ENCODE measurements around the gene RASA1.

RASA1 gene

DNA sequence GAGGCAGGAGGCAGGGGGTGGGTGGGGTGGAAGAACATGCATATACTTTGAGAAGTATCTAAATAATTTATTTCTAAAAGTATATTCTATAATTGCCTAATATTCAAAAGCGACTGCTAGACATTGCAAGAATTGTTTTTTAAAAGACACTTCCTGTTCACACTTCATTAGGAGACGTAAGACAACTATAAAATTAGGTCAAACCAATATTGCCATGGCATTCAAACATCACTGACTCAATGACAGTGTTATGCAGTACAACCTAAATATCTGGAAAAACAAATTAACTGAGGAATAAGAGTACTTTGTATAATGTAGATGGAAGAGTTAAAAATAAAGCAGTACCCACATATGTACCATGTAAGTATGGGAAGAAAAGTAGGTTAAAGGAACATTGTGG, 140.5 kb downstream of the RASA1 start:
- no peak for DNase-seq

DNA sequence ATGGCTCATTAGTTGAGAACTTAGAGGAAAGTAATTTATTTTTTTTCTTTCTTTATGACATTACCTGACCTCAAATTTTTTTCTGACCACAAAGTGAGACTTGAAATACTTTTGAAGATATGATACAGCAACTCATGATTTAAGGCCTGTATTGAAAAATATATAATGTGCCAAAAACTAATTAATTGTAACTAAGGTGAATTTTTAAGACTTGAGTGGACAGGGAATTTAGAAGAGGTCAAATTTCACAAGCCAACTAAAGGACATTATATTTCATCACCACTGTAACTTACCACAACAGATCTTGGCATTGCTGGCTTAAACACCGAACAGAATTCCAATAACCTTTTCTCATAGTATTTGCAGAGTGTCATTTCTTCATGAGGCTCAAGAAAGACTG, 143.2 kb downstream of the RASA1 start:
- no peak for DNase-seq

DNA sequence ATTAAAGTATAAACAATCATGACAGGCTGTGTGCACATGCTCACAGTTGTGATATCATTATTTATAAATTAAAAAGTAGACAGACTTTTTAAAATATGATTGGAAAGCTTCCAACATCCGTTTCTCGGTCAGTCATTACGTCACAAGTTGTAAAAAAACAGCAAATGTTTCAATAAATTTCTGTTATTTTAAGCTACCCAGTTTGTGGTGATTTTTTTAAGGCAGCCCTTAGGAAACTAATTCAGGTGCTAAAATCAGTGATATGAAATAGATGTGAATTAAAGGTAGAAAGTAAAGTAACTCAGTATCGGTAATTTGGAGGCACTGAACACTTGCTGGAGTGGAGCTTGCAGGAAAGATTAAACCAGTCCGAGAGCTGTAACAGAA, 143.9 kb downstream of the RASA1 start:
- DNase-seq = no peak

DNA sequence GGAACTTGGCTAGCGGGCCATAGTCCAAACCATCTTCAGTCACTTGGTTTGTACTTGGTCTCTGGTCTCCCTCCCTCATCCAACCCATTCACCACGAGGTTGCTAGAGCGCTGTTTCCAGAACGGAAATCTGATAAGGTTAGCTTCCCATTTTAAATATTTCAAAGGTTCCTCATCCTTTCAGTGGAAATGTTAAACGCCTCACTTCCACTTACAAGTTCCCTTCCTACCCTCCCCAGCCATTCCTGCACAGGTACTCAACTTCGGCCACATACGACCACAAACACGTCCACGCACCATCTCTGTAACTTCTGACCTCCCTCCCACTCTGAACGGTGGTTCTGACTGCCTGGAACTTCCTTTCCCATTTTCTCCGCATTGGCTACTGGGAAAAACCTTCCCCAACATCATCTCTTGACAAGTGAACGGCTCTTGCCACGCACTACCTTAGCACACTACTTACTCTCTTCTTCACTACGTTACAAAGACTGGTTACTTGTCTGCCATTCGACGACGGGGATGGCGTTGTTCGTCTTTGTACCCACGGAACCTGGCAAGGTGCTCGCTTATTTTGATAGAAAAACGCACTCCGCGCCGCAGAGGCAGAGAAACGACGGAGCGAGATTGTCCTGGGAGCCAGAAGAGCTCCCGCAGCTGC, 144.4 kb downstream of the RASA1 start:
- DNase-seq = no peak

DNA sequence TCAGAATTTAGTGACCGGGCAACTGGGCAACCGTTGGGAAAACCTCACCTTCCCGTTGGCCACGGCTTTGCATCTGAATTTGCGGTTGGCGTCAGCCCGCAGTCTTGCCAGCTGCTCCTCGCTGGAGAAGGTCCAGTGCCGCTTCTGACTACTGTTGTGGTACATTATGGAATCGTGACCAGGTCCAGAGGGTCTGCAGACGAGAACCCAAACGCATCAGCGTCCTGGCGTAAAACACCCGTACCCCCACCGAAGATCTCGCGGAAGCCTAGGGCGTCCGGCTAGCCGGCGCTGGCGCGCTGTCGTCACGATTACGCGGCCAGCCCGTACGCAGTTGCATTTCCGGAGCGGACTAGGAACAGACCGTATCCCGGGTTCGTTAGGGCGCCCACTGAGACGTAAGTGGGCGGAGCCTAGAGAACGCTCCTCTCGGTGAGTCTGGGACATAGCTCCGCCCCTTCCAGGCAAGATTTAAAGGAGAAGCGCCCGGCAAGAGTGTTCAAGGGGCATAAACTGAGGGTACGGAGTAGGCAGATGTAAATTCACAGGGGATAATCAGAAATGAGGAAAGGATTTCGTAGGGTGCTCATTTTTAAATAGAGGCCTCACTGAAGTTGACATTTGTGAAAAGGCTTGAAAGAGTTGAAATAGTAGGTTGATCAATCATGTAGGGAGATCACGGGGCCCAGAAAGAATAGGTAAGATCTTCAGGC, 145.1 kb downstream of the RASA1 start, which contains the start of gene CCNH:
TSS of gene CCNH (minus strand) at position 301 of the 713 bp plus-strand sequence. CDS start at position 165, 136 bp downstream.
- DNase-seq = peak; percentile 99

DNA sequence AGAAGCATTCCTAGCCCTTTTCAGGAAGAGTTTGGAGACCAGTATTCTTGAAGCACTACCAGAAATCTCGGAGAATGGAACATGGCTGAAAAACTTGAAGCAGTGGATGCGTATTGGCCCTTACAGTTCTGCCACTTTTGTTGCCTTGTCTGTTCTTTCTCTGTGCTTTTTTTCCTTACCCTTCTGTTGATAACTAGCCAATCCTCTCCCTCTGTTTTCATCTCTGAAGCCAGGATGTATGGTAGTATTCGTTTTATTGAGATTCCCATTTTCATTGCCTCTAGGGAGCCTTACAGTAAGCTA, 145.6 kb downstream of the RASA1 start:
- DNase-seq = no peak

DNA sequence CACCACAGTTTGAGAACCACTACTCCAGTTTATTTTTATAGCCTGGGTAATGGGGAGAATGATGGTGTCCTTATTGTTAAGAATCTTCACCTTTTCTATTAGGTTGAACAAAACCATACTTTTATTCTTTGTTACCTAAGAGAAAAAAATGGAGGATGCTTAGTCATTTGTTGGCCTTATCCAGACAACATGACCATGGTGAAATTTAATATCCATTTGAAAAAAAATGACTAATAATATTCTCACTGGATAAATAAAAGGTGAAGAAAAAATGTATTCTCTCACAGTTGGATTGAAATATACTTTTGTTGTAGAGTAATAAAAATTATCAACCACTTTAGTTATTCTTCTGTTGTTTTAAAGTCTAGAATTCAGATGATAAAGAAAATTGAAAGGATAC, 150.8 kb downstream of the RASA1 start:
- no peak for DNase-seq

DNA sequence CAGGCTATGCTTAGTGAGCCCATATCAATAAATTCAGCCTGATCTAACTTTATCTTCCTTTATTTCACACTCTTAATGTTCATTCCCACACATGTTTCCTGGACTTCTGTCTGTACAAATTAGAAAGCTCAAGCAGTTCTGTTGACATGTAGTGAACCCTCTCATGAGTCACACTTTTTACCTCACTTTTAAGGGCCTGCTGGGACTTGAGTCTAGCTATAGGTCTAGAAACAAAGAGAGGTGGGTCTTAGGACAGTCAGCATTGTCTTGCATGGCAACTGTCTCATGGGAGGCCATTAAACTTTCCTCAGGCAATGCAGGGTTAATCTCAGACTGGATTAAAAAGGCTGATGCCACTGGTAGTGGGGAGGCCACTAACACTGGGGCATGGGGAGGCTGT, 153.6 kb downstream of the RASA1 start:
- DNase-seq = no peak

DNA sequence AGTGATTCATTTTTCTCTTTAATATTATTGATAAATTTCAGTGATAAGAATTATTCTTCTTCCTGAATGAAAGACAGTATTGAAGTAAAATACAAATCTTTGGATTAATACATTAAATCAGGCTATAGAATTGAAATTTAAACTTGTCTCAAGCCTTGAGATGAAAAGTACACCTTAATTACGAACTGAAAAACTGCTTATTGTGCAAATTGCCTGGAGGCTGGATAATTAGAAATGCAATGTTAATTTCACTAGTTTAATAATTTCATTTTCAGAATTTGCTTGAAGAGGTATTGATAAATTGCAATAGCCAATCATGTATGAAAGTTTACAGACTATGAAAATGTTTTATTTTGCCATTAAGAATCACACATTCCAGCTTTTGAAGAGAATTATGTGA, 156.1 kb downstream of the RASA1 start:
- DNase-seq = no peak

DNA sequence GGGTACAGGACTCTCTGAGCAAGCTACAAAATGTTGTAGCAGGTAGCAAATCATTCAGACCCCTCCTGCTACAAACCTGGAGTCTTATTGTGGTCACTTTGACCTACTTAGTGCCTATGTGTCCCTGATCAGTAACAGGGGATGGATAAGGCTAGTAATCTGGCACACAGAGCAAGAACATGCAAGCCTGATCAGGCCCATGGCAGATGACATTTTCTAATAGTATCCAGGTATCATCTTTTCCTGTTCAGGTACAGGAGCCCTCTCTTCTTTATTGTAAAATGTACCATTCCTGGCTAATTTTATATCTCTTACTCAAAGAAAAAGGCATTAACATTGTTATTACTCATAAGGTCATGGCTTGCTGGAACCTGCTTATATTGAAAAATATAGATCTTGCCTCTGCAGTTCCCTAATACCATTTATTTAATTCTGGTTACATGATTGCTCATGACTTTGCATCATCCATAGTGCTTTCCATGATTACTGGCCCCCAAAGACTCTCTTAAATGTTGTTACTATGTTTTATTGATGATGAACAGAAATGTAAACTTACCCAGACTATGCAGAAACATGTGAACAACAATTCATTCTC, 163.3 kb downstream of the RASA1 start:
- DNase-seq = no peak

DNA sequence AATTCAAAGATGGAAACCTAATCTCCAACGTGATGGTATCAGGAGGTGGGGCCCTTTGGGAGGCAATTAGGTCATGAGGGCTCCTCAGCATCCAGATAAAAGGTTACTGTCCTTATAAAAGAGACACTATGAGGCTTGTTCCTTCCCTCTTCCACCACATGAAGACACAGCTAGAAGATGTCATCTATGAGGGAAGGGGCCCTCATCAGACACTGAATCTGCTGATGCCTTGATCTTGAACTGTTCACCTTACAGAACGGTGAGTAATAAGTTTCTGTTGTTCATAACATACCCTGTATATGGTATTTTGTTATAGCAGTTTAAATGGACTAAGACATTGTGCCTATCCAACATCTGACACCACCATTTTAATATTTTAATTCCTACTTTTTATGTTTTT, 164.8 kb downstream of the RASA1 start:
- no peak for DNase-seq

DNA sequence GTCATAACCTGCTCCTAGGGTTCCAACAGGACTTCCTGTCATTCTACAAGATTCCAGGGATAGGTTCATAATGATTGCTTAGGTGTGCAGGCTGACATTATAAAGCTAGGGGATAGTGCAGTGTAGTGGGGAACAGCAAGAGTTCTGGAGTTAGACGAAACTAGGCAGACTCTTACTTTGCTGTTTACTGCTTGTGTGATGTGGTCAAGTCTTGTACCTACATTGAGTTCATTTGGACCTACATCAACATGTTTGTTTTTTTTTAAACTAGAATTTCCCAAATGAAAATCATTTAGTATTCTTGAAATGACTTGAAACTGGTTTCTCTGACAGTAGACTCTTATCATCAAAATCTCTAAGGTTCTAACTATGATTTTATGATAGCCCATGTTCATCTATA, 166.3 kb downstream of the RASA1 start:
- no peak for DNase-seq

DNA sequence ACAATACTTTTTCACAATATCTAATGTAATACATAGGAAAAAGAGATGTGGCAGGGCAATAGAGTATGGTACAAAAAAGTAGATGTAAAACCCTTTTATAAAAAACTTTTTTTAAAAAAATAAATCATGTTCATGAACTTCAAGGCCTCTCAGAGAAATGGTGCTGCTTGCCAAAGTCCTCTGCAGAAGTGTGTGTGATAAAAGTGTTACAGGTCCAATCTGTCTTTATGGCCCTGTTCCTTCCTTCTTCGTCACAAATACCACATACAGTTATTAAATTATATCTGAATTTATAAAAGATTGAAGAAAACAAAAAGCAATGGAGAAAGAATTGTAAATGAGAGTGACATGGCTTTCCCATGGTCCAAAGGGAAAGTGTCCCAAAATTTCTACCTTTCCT, 166.8 kb downstream of the RASA1 start:
- no peak for DNase-seq

DNA sequence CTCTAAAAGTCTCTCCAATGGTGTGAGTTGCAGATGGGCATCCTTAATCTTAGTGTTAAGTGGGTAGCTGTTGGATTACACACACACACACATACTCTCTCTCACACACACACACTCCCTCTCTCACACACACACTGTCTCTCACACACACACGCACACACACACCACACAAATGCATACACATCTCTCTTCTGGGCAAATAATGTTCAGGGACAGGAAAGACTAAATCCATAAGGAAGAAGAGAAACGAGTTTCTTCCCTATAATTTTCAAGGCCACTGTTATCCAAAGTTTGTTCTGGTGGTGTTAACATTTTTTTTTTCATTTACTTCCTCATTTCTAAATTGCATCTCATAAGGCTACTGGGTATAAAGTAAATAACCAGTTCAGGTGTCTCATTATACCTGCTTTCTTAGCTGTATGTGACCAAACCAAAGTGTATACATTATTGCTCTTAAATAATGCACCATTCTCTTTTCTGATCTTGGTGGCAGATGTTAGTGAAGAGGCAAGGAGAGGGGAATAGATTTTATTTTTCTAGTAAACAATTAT, 167.5 kb downstream of the RASA1 start:
- DNase-seq = no peak

DNA sequence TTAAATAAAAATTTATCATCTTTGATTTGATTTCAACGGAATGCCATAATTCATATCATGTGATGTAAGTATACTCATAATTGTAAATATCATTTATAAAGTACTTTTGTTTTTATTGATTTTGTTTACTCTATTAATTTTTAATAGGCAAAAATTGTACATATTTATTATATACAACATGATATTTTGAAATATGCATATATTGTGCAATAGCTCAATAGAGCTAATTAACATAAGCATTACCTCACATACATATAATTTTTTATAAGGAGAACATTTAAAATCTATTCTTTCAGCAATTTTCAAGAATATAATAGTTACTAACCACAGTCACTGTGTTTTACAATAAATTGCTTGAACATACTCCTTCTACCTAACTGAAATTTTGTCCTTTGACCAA, 170.0 kb downstream of the RASA1 start:
- no peak for DNase-seq

DNA sequence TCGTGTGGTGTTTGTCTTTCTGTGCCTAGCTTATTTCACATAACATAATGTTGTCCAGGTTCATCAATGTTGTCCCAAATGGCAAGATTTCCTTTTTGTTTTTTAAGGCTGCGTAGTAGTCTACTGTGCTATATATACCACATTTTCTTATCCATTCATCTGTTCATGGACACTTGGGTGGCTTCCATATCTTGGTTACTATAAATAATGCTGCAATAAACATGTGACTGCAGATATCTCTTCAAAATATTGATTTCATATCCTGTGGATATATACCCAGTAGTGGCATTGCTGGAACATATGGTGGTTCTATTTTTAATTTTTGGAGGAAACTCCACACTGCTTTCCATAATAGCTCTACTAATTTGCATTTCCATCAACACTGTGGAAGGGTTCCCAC, 170.5 kb downstream of the RASA1 start:
- no peak for DNase-seq

Measured in eye (tissue), 1 donor.